ENCODE measurements around the gene CANT1.

DNA sequence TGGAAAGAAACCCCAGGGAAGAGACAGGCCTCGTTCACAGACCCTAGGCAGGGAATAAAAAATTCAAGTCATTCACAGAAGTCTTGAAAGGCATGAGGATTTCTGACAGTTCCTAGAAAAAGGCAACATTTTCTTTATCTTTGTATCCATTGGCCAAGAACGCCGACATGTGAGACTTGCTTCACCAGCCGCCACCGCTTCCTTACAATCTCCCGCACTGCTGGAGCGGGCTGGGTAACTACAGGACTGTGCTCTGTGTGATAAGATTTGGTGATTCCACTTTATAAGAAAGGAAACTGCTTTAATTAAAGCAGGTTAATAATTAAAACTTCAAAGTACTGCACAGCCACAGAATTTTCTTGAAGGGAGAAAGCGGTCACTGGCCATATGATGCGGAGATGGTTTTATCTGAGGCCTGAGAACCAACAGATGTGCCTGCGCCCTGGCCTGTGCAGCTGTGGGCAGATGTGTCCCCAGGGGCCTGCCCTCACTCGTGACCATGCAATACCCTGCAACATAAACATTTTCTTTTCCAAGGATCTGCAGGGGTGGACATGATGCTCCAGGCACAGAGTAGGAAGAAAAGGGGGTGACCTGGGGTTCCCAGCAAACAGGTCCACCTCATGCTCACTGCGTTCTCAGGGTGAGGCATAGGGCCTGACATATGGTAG lies 16.9 kb downstream of the CANT1 start:
- TF ChIP-seq POLR2A (IDR thresholded peaks at IDR 0.05; ENCODE audit: low read depth), result no peak
- TF ChIP-seq, protein P1, sequence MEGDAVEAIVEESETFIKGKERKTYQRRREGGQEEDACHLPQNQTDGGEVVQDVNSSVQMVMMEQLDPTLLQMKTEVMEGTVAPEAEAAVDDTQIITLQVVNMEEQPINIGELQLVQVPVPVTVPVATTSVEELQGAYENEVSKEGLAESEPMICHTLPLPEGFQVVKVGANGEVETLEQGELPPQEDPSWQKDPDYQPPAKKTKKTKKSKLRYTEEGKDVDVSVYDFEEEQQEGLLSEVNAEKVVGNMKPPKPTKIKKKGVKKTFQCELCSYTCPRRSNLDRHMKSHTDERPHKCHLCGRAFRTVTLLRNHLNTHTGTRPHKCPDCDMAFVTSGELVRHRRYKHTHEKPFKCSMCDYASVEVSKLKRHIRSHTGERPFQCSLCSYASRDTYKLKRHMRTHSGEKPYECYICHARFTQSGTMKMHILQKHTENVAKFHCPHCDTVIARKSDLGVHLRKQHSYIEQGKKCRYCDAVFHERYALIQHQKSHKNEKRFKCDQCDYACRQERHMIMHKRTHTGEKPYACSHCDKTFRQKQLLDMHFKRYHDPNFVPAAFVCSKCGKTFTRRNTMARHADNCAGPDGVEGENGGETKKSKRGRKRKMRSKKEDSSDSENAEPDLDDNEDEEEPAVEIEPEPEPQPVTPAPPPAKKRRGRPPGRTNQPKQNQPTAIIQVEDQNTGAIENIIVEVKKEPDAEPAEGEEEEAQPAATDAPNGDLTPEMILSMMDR (IDR thresholded peaks at IDR 0.05), result no peak
- no peak for TF ChIP-seq EP300 (IDR thresholded peaks at IDR 0.05)

Measured in esophagus muscularis mucosa (tissue), 4 donors.